Thymus (tissue), 11 donors: Measurements from ENCODE around the gene UFSP1. TPM values are rescaled to one million over a fixed set of nuclear protein-coding genes. Genes with fewer than 3 reads are reported as not detected.
"Not testable (repeated sequence)": the region's sequence is repeated elsewhere in the genome, so short reads cannot be mapped to it uniquely, and the experiment has no call there.

Source experiments
- DNase-seq, 9 donors: peaks; one replicate each; pipeline ENCODE4 v3.0.0-alpha.2; 2013; ENCODE audit warnings: low spot score in 9 of 9, low read depth in 6 of 9, missing footprints in 1 of 9
- H3K27ac ChIP-seq, 2 donors: one replicate each; pipeline ENCODE4 v1.5.1; 2013; ENCODE audit warnings: control low read depth in 1 of 2, low read depth in 1 of 2, low read length in 1 of 2, mild to moderate bottlenecking in 1 of 2, moderate library complexity in 1 of 2
- H3K27me3 ChIP-seq, 2 donors: one replicate each; pipeline ENCODE4 v1.5.1; 2013; ENCODE audit warnings: low read length in 1 of 2; ENCODE audit not compliant: control insufficient read depth in 2 of 2, insufficient read depth in 1 of 2
- H3K36me3 ChIP-seq, 2 donors: one replicate each; pipeline ENCODE4 v1.5.1; 2013; ENCODE audit warnings: low read length in 1 of 2, mild to moderate bottlenecking in 1 of 2, moderate library complexity in 1 of 2; ENCODE audit not compliant: control insufficient read depth in 2 of 2, insufficient read depth in 2 of 2
- H3K4me1 ChIP-seq, 2 donors: one replicate each; pipeline ENCODE4 v1.5.1; 2013; ENCODE audit warnings: low read length in 2 of 2; ENCODE audit not compliant: control insufficient read depth in 2 of 2, insufficient read depth in 2 of 2
- H3K4me3 ChIP-seq, 2 donors: one replicate each; pipeline ENCODE4 v1.5.1; 2013; ENCODE audit warnings: low read length in 2 of 2, control low read depth in 1 of 2, mild to moderate bottlenecking in 1 of 2
- H3K9me3 ChIP-seq, 2 donors: one replicate each; pipeline ENCODE4 v1.5.1; 2013; ENCODE audit warnings: low read length in 1 of 2, mild to moderate bottlenecking in 1 of 2; ENCODE audit not compliant: control insufficient read depth in 2 of 2, insufficient read depth in 1 of 2
- WGBS: extraction: QIAGEN DNeasy Blood & Tissue Kit; methylation state at CpG from one replicate; pipeline ENCODE4 v1.1.7; 2013; 5-methylcytosine and 5-hydroxymethylcytosine counted together
- polyA plus RNA-seq: library from polyadenylated mRNA; stranded (reverse); fragments of 200-250 nt; gene quantifications from one replicate; pipeline ENCODE4 v1.2.3, GENCODE V29; 2013
- total RNA-seq: library from RNA; stranded (reverse); fragments of 120-200 nt; gene quantifications from one replicate; pipeline ENCODE4 v1.2.4, GENCODE V29; 2013
- donor health status: healthy.

Gene UFSP1
- total and polyA plus RNA-seq, 2 donors: 2.7 to 3.6 TPM

DNA sequence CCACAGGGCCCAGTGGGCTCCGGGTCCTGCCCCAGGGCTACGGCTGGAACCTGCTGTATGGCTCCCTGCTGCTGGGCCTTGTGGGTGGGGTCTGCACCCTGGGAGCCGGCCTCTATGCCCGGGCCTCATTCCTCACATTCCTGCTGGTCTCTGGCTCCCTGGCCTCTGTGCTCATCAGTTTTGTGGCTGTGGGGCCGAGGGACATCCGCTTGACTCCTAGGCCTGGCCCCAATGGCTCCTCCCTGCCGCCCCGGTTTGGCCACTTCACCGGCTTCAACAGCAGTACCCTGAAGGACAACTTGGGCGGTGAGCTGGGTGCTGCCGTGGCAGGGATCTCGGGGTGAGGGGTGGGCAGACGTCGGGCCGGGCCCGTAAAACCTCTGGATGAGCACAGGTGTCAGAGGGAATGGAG lies 32.6 kb downstream of the UFSP1 start:
- DNase-seq: no peak
- no peak overlapping the region for H3K4me3 ChIP-seq
- no peaks in the 10 kb centered on the region for H3K9me3 ChIP-seq
- H3K4me1 ChIP-seq: peaks cover 9 to 14% of the 10 kb centered on the region in 2 donors
- H3K27ac ChIP-seq: no peak overlapping the region
- WGBS: 96% methylated on average over 16 of the region's 16 CpGs
- peaks cover 24 to 41% of the 10 kb centered on the region in 2 donors for H3K36me3 ChIP-seq
- H3K27me3 ChIP-seq: no peaks in the 10 kb centered on the region

DNA sequence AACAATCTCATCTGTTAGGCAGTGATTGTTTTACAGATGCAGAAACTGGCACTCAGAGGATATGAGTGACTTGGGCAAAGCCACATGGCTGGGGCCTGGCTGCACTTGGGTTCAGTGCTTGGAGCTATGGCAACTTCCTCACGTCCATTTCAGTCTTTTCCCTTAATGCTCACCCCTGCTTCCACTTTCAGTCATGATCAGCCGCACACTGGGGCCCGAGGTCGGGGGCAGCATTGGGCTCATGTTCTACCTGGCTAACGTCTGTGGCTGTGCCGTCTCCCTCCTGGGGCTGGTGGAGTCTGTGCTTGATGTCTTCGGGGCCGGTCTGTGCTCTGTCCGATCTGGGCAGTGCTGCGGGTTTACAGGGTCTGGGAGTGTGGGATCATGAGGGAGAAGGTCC lies 34.0 kb downstream of the UFSP1 start:
- no peak overlapping the region for H3K27ac ChIP-seq
- H3K4me3 ChIP-seq: no peak overlapping the region
- WGBS: 97% methylated on average over 10 of the region's 10 CpGs
- no peaks in the 10 kb centered on the region for H3K9me3 ChIP-seq
- no peak for DNase-seq
- peaks cover 13 to 28% of the 10 kb centered on the region in 2 donors for H3K36me3 ChIP-seq
- H3K4me1 ChIP-seq: peaks cover 11 to 16% of the 10 kb centered on the region in 2 donors
- no peaks in the 10 kb centered on the region for H3K27me3 ChIP-seq

DNA sequence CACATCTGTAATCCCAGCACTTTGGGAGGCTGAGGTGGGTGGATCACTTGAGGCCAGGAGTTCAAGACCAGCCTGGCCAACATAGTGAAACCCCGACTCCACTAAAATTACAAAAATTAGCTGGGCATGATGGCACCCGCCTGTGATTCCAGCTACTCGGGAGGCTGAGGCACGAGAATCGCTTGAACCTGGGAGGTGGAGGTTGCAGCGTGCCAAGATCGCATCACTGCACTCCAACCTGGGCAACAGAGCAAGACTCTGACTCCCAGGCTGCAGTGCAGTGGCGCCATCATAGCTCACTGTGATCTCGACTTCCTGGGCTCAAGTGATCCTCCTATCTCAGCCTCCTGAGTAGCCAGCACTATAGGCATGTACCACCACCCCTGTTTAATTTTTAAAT lies 34.6 kb downstream of the UFSP1 start:
- DNase-seq, H3K9me3 ChIP-seq, H3K27me3 ChIP-seq, H3K4me3 ChIP-seq, H3K27ac ChIP-seq: not testable (repeated sequence)
- WGBS: 98% methylated on average over 9 of the region's 9 CpGs
- H3K4me1 ChIP-seq: peaks cover 11 to 16% of the 10 kb centered on the region in 2 donors
- H3K36me3 ChIP-seq: peaks cover 7 to 22% of the 10 kb centered on the region in 2 donors

DNA sequence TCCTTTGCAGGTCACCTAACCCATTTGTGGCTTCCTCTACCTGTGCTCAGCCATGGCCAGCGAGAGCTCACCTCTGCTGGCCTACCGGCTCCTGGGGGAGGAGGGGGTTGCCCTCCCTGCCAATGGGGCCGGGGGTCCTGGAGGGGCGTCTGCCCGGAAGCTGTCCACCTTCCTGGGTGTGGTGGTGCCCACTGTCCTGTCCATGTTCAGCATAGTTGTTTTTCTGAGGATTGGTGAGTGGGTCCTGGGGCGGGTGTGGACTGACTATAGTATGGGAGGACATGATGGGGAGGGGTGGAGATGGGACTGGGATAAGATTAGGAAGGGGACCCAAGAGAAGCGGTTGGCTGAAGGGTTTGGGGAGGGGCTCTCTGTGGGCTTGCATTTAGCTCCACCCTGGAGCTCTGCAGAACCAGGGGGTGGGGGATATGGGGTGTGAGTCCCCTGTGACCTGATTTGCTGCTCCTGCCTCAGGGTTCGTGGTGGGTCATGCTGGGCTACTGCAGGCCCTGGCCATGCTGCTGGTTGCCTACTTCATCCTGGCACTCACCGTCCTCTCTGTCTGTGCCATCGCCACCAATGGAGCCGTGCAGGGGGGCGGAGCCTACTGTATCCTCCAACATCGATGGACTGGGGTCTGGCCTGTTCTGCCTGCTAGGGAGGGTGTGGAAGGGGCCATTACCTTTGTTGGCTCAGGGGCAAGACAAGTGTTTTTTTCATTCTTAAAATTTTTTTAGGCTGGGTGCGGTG lies 35.2 kb downstream of the UFSP1 start:
- DNase-seq: no peak
- Histone ChIP-seq H3K4me1 (peaks cover 11 to 16% of the 10 kb centered on the region in 2 donors), H3K36me3 (peaks cover 3 to 17% of the 10 kb centered on the region in 2 donors), H3K9me3 (no peaks in the 10 kb centered on the region), H3K27ac (no peak overlapping the region), H3K4me3 (no peak overlapping the region), H3K27me3 (no peaks in the 10 kb centered on the region)
- 97% methylated on average over 14 of the region's 14 CpGs for WGBS

DNA sequence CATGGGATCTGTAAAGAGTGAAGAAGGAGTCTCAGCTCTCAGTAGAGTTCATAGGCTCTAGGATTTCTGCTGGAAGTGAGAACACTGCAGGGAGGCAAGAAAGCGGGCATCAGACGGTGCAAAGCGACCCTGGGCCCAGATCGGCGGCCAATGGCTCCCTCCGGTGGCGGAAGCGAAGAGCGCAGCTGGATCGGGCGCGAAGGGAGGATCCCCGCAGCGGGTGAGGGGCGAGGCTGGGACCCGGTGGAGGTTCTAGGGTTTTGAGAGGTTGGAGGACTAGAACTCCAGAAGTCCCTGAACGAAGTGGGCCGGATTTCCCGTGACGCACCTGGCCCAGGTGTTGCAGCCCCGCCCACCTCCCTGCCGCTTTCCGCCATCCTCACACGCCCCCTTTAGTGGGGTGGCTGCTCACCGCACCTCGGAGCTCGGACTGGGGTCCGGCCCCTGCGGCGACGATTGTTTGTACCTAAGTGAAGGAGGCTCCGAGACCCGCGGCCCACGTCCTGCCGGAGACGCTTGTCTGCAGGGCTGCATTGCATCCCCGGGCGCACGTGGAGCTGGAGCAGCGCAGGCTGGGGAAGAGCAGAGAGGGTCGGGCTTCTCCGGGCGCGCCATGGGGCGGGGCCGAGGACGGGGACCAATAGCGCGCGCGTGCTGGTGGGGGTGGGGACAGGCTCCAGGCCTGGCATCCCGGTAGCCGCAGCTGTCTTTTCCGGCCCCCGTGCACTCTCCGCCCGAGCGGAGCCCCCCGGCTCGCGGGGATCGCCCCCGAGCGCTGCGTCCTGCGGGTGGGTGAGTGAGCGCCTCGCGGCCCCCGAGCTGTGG lies 37.3 kb downstream of the UFSP1 start, which contains the start of gene SLC12A9:
Gene SLC12A9, plus strand, starts transcription at position 666 of the 825 bp plus-strand sequence. CDS start 1,485 bp downstream, outside the sequence.
- no peaks in the 10 kb centered on the region for H3K9me3 ChIP-seq
- peaks cover 11 to 16% of the 10 kb centered on the region in 2 donors for H3K4me1 ChIP-seq
- H3K36me3 ChIP-seq: peaks cover 3 to 11% of the 10 kb centered on the region in 2 donors
- under 1% methylated on average over 71 of the region's 71 CpGs for WGBS
- H3K4me3 ChIP-seq: peak within 1 kb of the TSS; percentile 61 to 62
- DNase-seq: peak in 8 of 9 donors; percentile 76 to 94 (median 87)
- H3K27ac ChIP-seq: peak within 1 kb of the TSS in 1 of 2 donors; percentile 55
- H3K27me3 ChIP-seq: no peaks in the 10 kb centered on the region

DNA sequence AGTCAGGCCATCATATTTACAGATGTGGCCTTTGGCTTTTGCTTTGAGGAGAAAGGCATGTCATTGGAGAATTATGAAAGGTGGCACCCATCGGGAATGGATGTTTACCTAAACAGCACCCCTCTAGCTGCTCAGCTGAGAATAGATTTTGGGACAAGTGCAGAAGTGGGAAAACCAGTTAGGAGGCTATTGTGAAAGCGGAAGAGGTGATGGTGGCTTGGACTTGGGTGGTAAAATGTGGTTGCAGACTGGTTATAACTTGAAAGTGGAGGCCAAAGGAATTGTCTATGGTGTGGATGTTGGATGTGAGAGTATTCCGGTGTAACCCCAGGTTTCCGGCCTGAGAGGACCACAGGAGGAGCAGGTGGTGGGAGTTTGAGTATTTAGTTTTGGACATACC lies 42.2 kb downstream of the UFSP1 start:
- Histone ChIP-seq H3K4me1 (peaks cover 3 to 6% of the 10 kb centered on the region in 2 donors), H3K36me3 (no peaks in the 10 kb centered on the region), H3K27me3 (no peaks in the 10 kb centered on the region), H3K4me3 (no peak overlapping the region), H3K9me3 (no peaks in the 10 kb centered on the region), H3K27ac (no peak overlapping the region)
- no peak for DNase-seq
- WGBS: 98% methylated on average over 4 of the region's 4 CpGs

DNA sequence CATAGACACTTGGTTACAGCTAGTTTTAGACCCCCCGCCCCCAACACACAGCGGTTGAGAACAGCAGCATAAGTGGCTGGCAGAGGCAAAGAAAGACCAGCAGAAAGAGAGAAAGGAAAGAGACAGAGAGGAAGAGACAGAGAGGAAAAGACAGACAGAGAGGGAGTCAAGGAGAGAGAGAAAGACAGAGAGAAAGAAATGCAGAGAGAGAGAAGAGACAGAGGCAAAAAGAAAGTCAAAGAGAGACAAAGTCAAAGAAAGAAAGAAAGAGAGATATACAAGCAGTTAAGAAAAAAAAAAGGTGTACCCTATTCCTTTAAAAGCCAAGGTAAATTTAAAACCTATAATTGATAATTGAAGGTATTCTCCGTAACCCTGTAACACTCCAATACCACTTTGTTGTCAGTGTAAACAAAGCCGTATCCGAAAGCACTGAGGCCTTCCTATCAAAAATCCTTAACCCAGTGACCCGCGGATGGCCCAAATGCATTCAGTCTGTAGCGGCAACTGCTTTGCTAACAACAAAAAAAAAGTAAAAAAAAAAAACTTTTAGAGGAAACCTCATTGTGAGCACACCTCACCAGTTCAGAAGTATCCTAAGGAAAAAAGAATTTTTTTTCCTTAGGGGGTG lies 48.9 kb downstream of the UFSP1 start:
- Histone ChIP-seq H3K27me3 (no peaks in the 10 kb centered on the region), H3K36me3 (no peaks in the 10 kb centered on the region), H3K4me3 (no peak overlapping the region), H3K4me1 (peaks cover 8 to 18% of the 10 kb centered on the region in 2 donors), H3K27ac (no peak overlapping the region), H3K9me3 (no peaks in the 10 kb centered on the region)
- WGBS: 97% methylated on average over 8 of the region's 8 CpGs
- DNase-seq: no peak

DNA sequence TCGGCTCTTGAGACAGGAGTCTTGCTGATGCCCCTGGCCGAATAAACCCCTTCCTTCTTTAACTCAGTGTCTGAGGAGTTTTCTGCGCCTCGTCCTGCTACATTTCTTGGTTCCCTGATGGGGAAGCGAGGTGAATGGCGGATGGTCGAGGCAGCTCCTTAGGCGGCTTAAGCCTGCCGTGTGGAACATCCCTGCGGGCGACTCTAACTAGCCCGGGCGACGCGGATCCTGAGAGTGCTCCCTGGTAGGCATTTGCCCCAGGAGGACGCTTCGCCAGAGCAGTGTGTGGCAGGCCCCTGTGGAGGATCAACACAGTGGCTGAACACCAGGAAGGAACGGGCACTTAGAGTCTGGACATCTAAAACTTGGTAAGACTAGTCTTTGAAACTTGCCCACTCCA lies 50.2 kb downstream of the UFSP1 start:
- WGBS: 99% methylated on average over 18 of the region's 18 CpGs

More for the DNA sequence above, 50.2 kb downstream of the UFSP1 start:
- no peak for DNase-seq
- no peaks in the 10 kb centered on the region for H3K27me3 ChIP-seq
- no peak overlapping the region for H3K27ac ChIP-seq
- H3K4me1 ChIP-seq: peaks cover 8 to 18% of the 10 kb centered on the region in 2 donors
- H3K9me3 ChIP-seq: no peaks in the 10 kb centered on the region
- no peak overlapping the region for H3K4me3 ChIP-seq
- no peaks in the 10 kb centered on the region for H3K36me3 ChIP-seq
